Activated T-cell treated with anti-CD3 and anti-CD28 coated beads for 1 hour (primary cell): ENCODE results near the gene MMP24.
A peak's percentile ranks its signal among the peaks of the same experiment; 100 is the strongest.
"Not testable (repeated sequence)": the region's sequence is repeated elsewhere in the genome, so short reads cannot be mapped to it uniquely, and the experiment has no call there.

Source experiments
- DNase-seq: peaks from one replicate; pipeline ENCODE4 v3.0.0-alpha.2; 2020; ENCODE audit warnings: low read depth

The MMP24 gene

GRCh38 chr20:35226126-35226883 is at the start of gene MMP24:
Gene MMP24 (plus strand): TSS chr20:35226690. CDS start chr20:35226739, 49 bp downstream.
- DNase-seq, result no peak

GRCh38 chr20:35179292-35180212 is 46.9 kb upstream of the MMP24 start:
- no peak for DNase-seq

- DNase-seq, result no peak
These were observed 46.2 kb upstream of the MMP24 start for GRCh38 chr20:35180266-35180665.

DNA sequence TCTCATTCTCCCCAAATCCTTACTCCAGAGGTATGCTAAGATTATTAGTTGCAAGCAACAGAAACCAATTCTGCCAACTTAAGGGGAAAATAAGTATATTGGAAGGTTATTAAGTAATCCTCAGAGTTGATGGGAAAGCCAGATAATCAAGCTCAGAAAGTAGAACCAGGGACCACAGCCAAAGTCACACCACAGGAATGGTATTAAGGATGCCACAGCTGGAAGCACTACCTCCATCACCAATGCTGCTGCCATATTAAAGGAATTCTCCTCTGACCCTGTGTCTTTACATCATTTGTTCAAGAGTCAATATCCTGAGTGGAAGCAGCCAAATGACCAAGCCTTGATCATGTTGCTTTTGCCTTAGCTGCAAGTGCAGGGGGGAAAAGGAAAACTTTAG is 44.8 kb upstream of the MMP24 start:
- no peak for DNase-seq

DNA sequence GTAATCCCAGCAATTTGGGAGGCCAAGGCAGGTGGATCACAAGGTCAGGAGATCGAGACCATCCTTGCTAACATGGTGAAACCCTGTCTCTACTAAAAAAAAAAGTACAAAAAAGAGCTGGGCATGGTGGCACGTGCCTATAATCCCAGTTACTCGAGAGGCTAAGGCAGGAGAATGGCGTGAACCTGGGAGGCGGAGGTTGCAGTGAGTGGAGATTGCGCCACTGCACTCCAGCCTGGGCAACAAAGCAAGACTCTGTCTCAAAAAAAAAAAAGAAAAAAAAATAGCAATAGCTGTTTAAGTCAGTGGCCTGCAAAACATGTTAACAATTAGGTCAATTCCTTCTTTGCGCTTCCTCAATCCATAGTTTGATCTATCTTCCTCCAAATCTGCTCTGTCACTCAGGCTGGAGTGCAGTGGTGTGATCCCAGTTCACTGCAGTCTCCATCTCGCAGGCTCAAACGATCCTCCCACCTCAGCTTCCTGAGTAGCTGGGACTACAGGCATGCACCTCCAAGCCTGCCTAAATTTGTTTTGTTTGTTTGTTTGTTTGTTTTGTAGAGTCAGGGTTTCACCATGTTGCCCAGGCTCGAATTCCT is 39.7 kb upstream of the MMP24 start:
- not testable (repeated sequence) for DNase-seq

DNA sequence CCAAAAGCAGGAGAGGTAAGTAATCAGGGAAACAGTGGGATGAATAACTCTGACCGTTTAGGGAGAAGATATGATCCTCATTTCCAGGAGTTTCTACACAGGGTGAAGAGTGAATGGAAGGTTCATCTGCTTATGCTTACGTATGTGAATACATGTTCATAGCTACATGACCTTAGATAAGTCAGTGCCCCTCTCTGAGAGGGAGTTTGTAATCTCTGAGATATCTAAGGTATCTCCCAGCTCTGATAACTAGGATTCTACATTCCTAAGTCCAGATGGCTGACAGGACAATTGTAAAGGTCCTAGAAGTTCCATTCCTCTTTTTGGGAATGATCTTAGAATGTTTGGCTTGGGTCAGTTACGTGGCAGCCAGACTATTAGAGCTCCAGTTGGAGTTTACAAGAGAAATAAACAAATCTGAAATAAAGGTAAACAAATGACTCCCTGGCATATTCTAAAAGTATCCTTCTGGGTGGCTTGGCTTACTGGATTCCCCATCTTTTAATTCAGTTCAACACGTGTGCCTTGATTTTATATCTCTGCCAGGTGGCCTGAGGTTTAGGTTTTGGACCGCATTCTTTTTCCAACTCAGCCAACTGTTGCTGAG is 38.8 kb upstream of the MMP24 start:
- DNase-seq, result no peak

GRCh38 chr20:35189223-35189622 is 37.3 kb upstream of the MMP24 start:
- not testable (repeated sequence) for DNase-seq

DNA sequence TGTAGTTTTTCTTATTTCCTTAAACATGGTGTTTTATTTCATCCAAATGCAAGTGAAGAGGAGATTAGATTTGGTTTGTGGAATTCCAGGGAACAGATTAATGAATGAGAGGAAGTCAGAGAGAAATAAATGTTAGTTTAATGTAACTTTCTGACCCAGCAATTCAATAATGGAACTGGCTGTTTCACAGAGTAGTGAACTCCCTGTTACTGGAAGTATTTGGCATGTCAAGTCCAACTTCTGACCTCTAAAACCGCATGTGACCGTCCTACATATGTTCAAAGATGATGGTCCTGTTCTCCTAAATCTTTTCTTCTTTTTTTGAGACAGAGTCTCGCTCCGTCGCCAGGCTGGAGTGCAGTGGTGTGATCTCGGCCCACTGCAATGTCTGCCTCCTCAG is 35.9 kb upstream of the MMP24 start:
- DNase-seq, result no peak

- no peak for DNase-seq
These were observed 34.9 kb upstream of the MMP24 start for GRCh38 chr20:35191419-35192117.

- DNase-seq, result no peak
These were observed 34.2 kb upstream of the MMP24 start for GRCh38 chr20:35192118-35192872.

DNA sequence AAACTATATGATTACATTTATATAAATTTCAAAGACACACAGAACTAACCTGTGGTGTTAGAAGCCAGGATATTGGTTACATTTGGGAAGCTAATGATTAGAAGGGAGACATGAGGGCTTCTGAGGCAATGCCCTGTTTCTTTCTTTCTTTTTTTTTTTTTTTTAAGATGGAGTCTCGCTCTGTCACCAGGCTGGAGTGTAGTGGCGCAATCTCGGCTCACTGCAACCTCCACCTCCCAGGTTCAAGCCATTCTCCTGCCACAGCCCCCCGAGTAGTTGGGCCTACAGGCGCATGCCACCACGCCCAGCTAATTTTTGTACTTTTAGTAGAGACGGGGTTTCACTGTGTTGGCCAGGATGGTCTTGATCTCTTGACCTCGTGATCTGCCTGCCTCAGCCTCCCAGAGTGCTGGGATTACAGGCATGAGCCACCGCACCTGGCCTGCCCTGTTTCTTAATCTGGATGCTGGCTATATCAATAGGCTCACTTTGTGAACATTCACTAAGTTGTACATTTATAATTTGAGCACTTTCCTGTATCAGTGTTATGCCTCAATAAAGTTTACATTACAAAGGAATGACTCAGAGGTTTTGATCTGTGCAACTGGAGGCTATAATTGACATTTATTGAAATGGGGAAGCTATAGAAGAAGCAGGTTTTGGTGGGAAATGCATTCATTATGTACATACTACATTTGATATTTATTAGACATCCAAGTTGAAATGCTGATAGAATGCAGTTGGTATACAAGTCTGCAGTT is 33.3 kb upstream of the MMP24 start:
- DNase-seq, result not testable (repeated sequence)

- no peak for DNase-seq
These were observed 30.2 kb upstream of the MMP24 start for GRCh38 chr20:35196313-35196712.

DNA sequence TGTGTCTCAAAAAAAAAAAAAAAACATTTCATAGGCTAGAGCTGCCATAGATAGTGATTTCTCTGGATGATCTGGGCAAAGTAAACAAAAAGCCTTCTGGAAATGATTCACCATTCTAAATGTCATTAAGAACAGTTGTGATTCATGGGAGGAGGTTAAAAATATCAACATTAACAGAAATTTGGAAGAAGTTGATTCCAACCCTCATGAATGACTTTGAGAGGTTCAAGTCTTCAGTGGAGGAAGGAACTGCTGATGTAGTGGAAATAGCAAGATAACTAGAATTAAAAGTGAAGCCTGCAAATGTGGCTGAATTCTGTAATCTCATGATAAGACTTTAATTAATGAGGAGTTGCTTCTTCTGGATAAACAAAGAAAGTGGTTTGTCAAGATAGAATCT is 26.8 kb upstream of the MMP24 start:
- DNase-seq, result no peak

- no peak for DNase-seq
These were observed 26.2 kb upstream of the MMP24 start for GRCh38 chr20:35200267-35200666.

GRCh38 chr20:35201467-35201866 is 25.0 kb upstream of the MMP24 start:
- DNase-seq, result not testable (repeated sequence)

- DNase-seq, result no peak
These were observed 19.7 kb upstream of the MMP24 start for GRCh38 chr20:35206802-35207201.

DNA sequence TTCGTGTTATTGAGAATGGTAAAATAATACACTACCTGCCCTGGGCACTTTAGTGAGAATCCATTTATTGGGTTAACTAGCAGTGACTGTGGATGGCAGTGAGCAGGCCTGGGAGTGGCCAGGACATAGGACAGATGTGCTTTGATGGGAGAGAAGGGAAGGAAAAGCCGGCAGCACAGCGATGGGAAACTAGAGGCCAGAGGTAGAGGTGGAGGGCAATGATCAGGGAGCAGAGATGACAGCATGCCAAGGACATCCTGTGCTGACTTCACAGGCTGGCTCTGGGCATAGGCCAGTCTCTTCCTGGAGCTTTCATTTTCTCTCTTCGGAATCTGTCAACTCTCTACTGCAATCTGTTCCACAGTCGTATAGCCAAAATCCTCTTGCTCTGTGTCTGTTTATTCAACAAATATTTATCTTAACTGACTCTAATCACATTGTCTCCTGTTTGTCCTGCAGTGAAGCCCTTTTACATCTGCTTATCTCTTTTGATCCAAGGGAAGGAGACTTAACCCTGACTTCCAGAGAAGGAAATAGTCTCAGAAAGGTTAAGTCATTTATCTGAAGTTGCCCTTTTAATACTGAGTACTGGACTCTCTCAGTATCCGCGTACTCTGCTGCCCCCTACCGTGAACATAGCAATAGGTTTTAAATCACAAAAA is 18.4 kb upstream of the MMP24 start:
- DNase-seq, result peak; percentile 78

DNA sequence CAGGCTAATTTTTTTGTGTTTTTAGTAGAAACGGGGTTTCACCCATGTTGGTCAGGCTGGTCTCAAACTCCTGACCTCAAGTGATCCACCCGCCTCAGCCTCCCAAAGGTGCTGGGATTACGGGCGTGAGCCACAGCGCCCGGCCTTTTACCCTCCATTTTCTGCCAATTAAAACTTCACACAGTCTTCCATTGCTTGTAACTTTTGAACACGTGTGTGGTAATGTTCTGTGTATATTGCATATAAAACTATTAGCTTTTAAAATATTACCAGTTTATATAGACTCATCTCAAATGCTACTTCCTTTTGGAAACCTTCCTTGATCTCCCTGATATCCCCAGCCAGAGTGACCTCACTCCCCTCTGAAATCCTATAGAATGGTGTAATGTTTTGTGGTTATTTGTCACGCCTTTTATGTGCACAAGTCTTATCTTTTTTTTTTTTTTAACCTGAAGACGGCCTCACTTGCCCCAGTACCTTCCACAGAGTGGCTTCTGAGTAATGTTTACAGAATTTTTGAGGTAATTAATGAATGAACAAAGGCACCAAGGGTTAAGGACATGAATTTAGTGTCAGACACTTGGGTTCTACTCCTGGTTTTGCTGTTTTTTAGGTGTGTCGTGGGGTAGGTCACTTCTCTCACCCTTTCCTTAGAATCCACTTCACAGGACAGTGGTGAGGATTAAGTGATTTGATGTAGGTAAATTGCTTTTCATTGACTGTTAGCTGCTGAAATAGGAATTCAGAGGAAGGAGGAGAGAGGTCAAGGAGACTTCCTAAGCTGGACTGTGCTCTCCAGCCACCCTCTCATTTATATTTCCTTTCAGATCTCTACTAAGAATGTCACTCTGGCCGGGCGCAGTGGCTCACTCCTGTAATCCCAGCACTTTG is 11.2 kb upstream of the MMP24 start:
- no peak for DNase-seq

GRCh38 chr20:35216541-35216940 is 9.9 kb upstream of the MMP24 start:
- no peak for DNase-seq
